AG10803 (cell line): ENCODE measurements around the gene KCNAB3.

Experiments used
- DNase-seq: peaks from one replicate; pipeline ENCODE4 v3.0.0; 2010; ENCODE audit warnings: low read depth
- H3K4me3 ChIP-seq: 2 replicates; pipeline ENCODE4 v1.5.1; 2011; ENCODE audit warnings: mild to moderate bottlenecking, low read length, control low read depth
- TF ChIP-seq, protein P1 (sequence below): conservative IDR thresholded peaks from 2 replicates; pipeline ENCODE4 v1.5.1; 2011; ENCODE audit warnings: mild to moderate bottlenecking, low read length, control low read depth, inconsistent platforms

The KCNAB3 gene

DNA sequence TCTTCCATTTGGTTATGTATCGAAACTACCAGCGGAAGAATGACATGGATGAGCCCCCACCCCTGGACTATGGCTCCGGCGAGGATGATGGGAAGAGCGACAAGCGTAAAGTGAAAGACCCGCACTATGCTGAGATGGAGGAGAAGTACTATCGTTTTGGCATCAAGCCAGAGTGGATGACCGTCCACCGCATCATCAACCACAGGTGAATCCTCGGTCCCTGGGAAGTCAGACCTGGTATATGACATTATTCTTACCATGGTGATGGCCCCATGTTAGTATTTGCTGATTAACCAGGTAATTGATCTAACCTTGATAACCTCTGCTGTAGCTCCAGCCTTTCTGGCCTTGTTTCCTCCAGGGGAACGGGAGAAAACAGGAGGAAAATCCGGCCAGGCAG, 32.6 kb downstream of the KCNAB3 start:
- TF ChIP-seq, protein P1, sequence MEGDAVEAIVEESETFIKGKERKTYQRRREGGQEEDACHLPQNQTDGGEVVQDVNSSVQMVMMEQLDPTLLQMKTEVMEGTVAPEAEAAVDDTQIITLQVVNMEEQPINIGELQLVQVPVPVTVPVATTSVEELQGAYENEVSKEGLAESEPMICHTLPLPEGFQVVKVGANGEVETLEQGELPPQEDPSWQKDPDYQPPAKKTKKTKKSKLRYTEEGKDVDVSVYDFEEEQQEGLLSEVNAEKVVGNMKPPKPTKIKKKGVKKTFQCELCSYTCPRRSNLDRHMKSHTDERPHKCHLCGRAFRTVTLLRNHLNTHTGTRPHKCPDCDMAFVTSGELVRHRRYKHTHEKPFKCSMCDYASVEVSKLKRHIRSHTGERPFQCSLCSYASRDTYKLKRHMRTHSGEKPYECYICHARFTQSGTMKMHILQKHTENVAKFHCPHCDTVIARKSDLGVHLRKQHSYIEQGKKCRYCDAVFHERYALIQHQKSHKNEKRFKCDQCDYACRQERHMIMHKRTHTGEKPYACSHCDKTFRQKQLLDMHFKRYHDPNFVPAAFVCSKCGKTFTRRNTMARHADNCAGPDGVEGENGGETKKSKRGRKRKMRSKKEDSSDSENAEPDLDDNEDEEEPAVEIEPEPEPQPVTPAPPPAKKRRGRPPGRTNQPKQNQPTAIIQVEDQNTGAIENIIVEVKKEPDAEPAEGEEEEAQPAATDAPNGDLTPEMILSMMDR, result no peak
- no peak overlapping the region for H3K4me3 ChIP-seq
- DNase-seq, result no peak

DNA sequence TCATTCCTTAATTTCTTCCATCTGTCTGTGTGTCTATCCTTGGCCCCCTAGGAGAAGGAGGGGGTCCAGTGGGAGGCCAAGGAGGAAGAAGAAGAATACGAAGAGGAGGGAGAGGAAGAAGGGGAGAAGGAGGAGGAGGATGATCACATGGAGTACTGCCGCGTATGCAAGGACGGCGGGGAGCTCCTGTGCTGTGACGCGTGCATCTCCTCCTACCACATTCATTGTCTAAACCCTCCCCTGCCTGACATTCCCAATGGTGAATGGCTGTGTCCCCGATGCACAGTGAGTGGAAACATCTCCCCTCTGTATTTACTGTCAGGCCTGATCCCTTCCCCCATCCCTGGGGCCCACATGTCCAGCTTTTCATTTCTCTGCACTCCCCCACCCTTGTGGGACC, 34.8 kb downstream of the KCNAB3 start:
- no peak for DNase-seq
- H3K4me3 ChIP-seq, result no peak overlapping the region
- TF ChIP-seq, protein P1, result no peak

DNA sequence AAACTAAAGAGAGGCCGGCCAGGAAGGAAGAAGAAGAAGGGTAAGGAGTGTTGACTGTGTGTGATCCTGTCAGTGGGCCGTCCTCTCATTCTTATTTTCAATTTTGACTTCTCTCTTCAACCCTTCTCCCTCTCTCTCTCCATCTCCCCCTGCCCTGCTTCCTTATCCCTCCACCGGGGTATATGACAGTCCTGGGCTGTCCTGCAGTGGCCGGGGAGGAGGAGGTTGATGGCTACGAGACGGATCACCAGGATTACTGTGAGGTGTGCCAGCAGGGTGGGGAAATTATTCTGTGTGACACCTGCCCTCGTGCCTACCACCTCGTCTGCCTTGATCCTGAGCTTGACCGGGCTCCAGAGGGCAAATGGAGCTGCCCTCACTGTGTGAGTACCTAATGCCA, 35.4 kb downstream of the KCNAB3 start:
- DNase-seq, result no peak
- TF ChIP-seq, protein P1, result no peak
- H3K4me3 ChIP-seq, result no peak overlapping the region

DNA sequence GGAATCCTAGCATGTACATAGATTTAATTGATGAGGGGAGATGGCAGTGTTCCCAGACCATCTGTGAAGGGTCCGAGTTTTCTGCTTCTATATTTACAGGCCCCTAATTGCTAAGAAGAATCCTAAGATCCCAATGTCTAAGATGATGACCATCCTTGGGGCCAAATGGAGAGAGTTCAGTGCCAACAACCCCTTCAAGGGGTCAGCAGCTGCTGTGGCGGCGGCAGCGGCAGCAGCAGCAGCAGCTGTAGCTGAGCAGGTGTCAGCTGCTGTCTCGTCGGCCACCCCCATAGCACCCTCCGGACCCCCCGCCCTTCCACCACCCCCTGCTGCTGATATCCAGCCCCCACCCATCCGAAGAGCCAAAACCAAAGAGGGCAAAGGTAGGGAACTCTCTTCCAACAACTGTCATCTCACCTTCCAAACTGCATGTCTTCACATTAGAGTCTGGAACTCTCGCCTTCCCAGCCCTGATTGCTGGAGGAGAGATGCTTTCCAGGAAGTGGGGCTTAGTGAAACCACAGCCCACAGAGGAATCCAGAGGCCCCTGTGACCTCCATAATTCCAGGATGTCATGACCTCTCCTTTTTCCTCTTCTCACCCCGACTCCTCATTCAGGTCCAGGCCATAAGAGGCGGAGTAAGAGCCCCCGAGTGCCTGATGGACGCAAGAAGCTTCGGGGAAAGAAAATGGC, 36.3 kb downstream of the KCNAB3 start:
- no peak overlapping the region for H3K4me3 ChIP-seq
- TF ChIP-seq, protein P1, result no peak
- DNase-seq, result no peak

DNA sequence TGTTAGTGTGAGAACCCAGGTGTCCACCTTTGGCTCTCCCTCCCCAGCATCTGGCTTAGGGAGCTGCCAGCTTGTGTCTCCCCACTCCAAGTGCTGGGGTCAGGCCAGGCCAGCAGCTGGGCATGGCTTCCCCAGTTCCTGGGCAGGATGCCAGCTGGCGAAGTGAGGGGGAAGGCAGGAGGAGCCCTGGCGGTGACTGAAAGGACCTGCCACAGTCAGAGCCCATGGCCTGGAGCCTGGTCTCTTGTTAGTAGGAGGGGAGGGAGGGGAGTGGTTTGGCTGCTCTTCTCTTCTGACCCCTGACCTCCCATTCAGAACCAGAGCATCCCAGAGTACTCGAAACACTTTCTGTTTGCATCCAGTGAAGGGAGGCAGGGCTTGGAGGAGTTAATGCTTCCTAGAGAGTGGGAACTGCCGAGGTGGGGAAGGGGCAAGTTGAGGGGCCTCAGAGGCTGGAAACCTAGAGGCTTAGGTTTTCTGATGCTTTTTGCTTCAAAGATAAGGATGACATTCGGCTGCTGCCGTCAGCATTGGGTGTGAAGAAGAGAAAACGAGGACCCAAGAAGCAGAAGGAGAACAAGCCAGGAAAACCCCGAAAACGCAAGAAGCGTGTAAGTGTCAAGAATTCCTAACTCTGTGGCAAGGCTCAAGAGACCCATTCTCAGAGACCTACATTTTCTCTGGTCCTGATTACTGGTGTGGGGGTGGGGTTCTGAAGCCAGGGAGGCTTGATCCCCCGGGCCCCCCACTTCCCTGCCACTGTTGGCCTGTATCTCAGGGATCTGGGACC, 40.3 kb downstream of the KCNAB3 start:
- DNase-seq, result peak; percentile 94
- TF ChIP-seq, protein P1, result peak; percentile 44
- peak overlapping the region; percentile 30 for H3K4me3 ChIP-seq

DNA sequence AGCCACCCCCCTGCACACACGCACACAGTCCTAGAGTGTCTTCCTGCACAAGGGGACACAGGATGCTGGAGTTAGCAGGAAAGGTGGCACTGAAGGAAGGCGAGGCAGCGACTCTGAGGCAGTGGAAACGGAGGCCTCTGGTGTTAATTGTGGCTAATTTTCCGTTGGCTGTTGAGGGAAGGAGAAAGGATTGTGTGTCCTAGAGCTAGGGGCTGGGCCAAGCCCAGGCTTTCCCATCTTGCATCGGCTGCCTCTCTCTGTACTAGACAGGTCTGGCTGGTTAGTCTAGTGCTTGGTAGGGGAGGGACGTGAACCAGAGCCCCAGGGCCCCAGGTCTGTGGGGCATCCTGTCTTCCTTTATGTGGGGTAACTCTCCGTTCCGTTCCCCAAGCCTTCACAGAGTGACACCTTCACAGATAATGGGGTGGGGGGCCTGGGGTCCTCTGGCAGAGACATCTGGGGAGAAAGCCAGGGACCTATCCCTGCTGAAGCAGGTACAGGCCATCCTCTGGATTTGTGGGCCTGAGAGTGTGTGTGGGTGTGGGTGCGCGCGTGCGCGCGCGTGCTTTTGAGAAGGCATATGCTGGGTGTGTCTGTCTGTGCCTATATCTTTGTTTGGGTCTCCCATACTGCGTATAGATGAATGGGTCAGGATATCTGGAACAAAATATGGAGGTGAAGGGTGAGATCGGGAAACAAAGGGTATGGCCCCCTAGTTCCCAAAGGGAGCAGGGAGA, 41.3 kb downstream of the KCNAB3 start, which contains the start of gene CHD3:
Gene CHD3, plus strand, starts transcription at position 606 of the 737 bp plus-strand sequence. CDS start 212 bp downstream, outside the sequence.
- no peak for DNase-seq
- peak within 1 kb of the TSS; percentile 63 for H3K4me3 ChIP-seq
- TF ChIP-seq, protein P1, result no peak
